ENCODE measurements around the gene TMEM185B. TPM values are rescaled to one million over a fixed set of nuclear protein-coding genes. Genes with fewer than 3 reads are reported as not detected.
"Not testable (repeated sequence)": the region's sequence is repeated elsewhere in the genome, so short reads cannot be mapped to it uniquely, and the experiment has no call there.

TMEM185B gene
- total RNA-seq, 1 donor from 2014 or later, result 26.6 TPM

GRCh38 chr2:120237491-120237902, 14.3 kb upstream of the TMEM185B start:
- Histone ChIP-seq H3K36me3 (no peaks in the 10 kb centered on the region), H3K27ac (no peak overlapping the region), H3K9me3 (no peaks in the 10 kb centered on the region), H3K4me3 (no peak overlapping the region), H3K4me1 (peaks cover 15% of the 10 kb centered on the region), H3K27me3 (no peaks in the 10 kb centered on the region)
- DNase-seq (no peak), ATAC-seq (peak; percentile 16)
- TF ChIP-seq CTCF (IDR thresholded peaks at IDR 0.05), result no peak
- intact Hi-C loops (cut with DNase I), result no loop called here

GRCh38 chr2:120236791-120237190, 13.6 kb upstream of the TMEM185B start:
- Histone ChIP-seq H3K4me1 (peaks cover 15% of the 10 kb centered on the region), H3K27me3 (no peaks in the 10 kb centered on the region), H3K4me3 (no peak overlapping the region), H3K9me3 (no peaks in the 10 kb centered on the region), H3K36me3 (no peaks in the 10 kb centered on the region), H3K27ac (no peak overlapping the region)
- no peak for TF ChIP-seq CTCF (IDR thresholded peaks at IDR 0.05)
- no peak for ATAC-seq
- no peak for DNase-seq
- intact Hi-C loops (cut with DNase I), result no loop called here

- ATAC-seq, result no peak
- H3K9me3 ChIP-seq, result no peaks in the 10 kb centered on the region
- no peaks in the 10 kb centered on the region for H3K27me3 ChIP-seq
- no peak for TF ChIP-seq CTCF (IDR thresholded peaks at IDR 0.05)
- peaks cover 15% of the 10 kb centered on the region for H3K4me1 ChIP-seq
- intact Hi-C loops (cut with DNase I), result no loop called here
- H3K27ac ChIP-seq, result no peak overlapping the region
- DNase-seq, result no peak
- H3K36me3 ChIP-seq, result no peaks in the 10 kb centered on the region
- no peak overlapping the region for H3K4me3 ChIP-seq
These were observed 13.1 kb upstream of the TMEM185B start for GRCh38 chr2:120236316-120236715.

- peaks cover 15% of the 10 kb centered on the region for H3K4me1 ChIP-seq
- ATAC-seq (no peak), DNase-seq (no peak)
- no peak overlapping the region for H3K4me3 ChIP-seq
- intact Hi-C loops (cut with DNase I), result no loop called here
- no peaks in the 10 kb centered on the region for H3K9me3 ChIP-seq
- H3K27me3 ChIP-seq, result no peaks in the 10 kb centered on the region
- H3K36me3 ChIP-seq, result no peaks in the 10 kb centered on the region
- no peak overlapping the region for H3K27ac ChIP-seq
- TF ChIP-seq CTCF (IDR thresholded peaks at IDR 0.05), result no peak
These were observed 12.5 kb upstream of the TMEM185B start for GRCh38 chr2:120235681-120236080.

- peaks cover 15% of the 10 kb centered on the region for H3K4me1 ChIP-seq
- H3K9me3 ChIP-seq; H3K27me3 ChIP-seq; H3K4me3 ChIP-seq; intact Hi-C loops (cut with DNase I); H3K27ac ChIP-seq; DNase-seq; H3K36me3 ChIP-seq; ATAC-seq: not testable (repeated sequence)
These were observed 12.0 kb upstream of the TMEM185B start for GRCh38 chr2:120235158-120235557.

GRCh38 chr2:120233292-120233691, 10.1 kb upstream of the TMEM185B start:
- Histone ChIP-seq H3K4me1 (peaks cover 7% of the 10 kb centered on the region), H3K4me3 (no peak overlapping the region), H3K36me3 (no peaks in the 10 kb centered on the region), H3K27me3 (no peaks in the 10 kb centered on the region), H3K9me3 (no peaks in the 10 kb centered on the region), H3K27ac (peak overlapping the region; percentile 73)
- no peak for TF ChIP-seq CTCF (IDR thresholded peaks at IDR 0.05)
- intact Hi-C loops (cut with DNase I), result no loop called here
- DNase-seq (no peak), ATAC-seq (no peak)
